Measurements from ENCODE around the gene EDEM1. TPM values are rescaled to one million over a fixed set of nuclear protein-coding genes. Genes with fewer than 3 reads are reported as not detected.

Gene EDEM1
- total and polyA plus RNA-seq, 2 donors (not counting 1 experiment from before 2014, with no cell fraction given): 58.3 to 167 TPM

DNA sequence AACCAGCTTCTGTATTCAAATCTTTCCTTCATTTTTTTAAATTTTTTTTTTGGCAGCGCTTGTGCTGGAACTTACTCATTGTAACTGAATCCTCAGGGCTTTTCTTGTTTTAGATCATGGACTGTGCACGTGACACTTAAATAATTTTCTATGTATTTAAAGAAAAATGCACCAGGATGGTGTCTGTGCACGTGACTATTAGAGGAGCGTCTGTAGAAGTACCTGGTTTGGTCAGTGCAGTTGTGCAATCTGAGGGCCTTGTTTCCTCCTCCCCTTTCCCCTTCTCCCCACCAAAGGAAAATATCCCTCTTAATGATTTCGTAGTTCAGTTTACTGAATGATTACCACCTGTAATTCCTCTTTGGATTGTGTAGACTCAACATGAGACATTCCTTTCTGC, 31.3 kb downstream of the EDEM1 start:
- CTCF ChIA-PET: no interaction called here
- TF ChIP-seq EZH2 (IDR thresholded peaks at IDR 0.05; ENCODE audit: borderline replicate concordance, insufficient read depth, low read depth, low read length, poor library complexity, severe bottlenecking): no peak
- TF ChIP-seq, protein P1, sequence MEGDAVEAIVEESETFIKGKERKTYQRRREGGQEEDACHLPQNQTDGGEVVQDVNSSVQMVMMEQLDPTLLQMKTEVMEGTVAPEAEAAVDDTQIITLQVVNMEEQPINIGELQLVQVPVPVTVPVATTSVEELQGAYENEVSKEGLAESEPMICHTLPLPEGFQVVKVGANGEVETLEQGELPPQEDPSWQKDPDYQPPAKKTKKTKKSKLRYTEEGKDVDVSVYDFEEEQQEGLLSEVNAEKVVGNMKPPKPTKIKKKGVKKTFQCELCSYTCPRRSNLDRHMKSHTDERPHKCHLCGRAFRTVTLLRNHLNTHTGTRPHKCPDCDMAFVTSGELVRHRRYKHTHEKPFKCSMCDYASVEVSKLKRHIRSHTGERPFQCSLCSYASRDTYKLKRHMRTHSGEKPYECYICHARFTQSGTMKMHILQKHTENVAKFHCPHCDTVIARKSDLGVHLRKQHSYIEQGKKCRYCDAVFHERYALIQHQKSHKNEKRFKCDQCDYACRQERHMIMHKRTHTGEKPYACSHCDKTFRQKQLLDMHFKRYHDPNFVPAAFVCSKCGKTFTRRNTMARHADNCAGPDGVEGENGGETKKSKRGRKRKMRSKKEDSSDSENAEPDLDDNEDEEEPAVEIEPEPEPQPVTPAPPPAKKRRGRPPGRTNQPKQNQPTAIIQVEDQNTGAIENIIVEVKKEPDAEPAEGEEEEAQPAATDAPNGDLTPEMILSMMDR (IDR thresholded peaks at IDR 0.05): no peak

DNA sequence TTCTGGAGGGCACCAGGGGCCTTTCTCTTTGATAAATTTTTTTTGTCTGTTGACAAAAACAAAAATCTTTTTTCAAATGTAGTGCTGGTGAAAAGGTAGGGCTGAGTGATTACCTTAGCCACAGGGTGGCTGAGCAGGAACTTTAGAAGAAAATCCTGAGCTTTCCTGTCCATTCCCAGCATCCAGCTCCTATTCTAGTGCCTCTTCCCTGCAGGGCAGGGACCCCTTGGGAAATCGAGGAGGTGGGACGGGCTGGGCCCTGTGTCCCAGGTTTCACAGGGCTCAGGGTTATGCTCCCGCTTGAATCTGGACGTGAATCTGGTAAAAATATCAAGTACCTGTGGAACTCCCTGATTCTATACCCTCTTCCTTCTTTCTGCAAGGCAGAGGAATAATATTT, 31.7 kb downstream of the EDEM1 start:
- no peak overlapping the region for H3K4me3 ChIP-seq (ENCODE audit: control extremely low read depth in 1 of 5, extremely low read depth in 1 of 5, insufficient read depth in 1 of 5, low read depth in 2 of 5, low read length in 4 of 5)
- no peak overlapping the region for H3K27ac Mint-ChIP-seq

More for the DNA sequence above, 31.3 kb downstream of the EDEM1 start:
- H3K27me3 ChIP-seq (replicated peaks in 1 of 4; ENCODE audit: control extremely low read depth in 1 of 4, control insufficient read depth in 3 of 4, insufficient read depth in 4 of 4, low read length in 3 of 4): no peaks in the 10 kb centered on the region
- no peaks in the 10 kb centered on the region for H3K4me1 ChIP-seq (ENCODE audit: control insufficient read depth in 2 of 2, insufficient read depth in 2 of 2, low read length in 2 of 2)
- WGBS (ENCODE audit: insufficient coverage): no CpG with 5 or more reads among the region's 5 CpGs
- Mint-ChIP-seq H3K27ac (no peak overlapping the region), H3K4me3 (no peak overlapping the region), H3K9me3 (ENCODE audit: insufficient read depth) (no peaks in the 10 kb centered on the region), H3K27me3 (no peaks in the 10 kb centered on the region), H3K4me1 (no peaks in the 10 kb centered on the region)
- ATAC-seq (ENCODE audit: low read depth) (no peak), DNase-seq (no peak)
- H3K9ac ChIP-seq (ENCODE audit: low read length): no peak overlapping the region
- peaks cover 7 to 61% of the 10 kb centered on the region in 2 experiments for H3K36me3 ChIP-seq (replicated peaks in 1 of 2; ENCODE audit: control extremely low read depth in 1 of 2, control insufficient read depth in 1 of 2, extremely low read depth in 1 of 2, insufficient read depth in 2 of 2, low read length in 1 of 2)
- H3K4me2 ChIP-seq (replicated peaks; ENCODE audit: low read depth, low read length, poor library complexity, severe bottlenecking): no peak overlapping the region
- POLR2A ChIA-PET: no interaction called here
- H4K20me1 ChIP-seq (ENCODE audit: control insufficient read depth, insufficient read depth, low read length, poor library complexity, severe bottlenecking): peaks cover 15% of the 10 kb centered on the region
- intact Hi-C loops (cut with micrococcal nuclease): no loop called here
- no peak overlapping the region for H3K27ac ChIP-seq (ENCODE audit: low read length in 2 of 2)
- H2AFZ ChIP-seq (ENCODE audit: insufficient read depth, low read depth, low read length, poor library complexity, severe bottlenecking): no peak overlapping the region
- H3K79me2 ChIP-seq (ENCODE audit: control insufficient read depth, insufficient read depth, low read length): no peaks in the 10 kb centered on the region
- no peaks in the 10 kb centered on the region for H3K9me3 ChIP-seq (ENCODE audit: control extremely low read depth in 1 of 3, control insufficient read depth in 2 of 3, insufficient read depth in 1 of 3, low read length in 2 of 3)
- H3K4me3 ChIP-seq (ENCODE audit: control extremely low read depth in 1 of 5, extremely low read depth in 1 of 5, insufficient read depth in 1 of 5, low read depth in 2 of 5, low read length in 4 of 5): no peak overlapping the region

More for the DNA sequence above, 31.7 kb downstream of the EDEM1 start:
- no peaks in the 10 kb centered on the region for H3K27me3 Mint-ChIP-seq
- Histone ChIP-seq H3K4me2 (replicated peaks; ENCODE audit: low read depth, low read length, poor library complexity, severe bottlenecking) (no peak overlapping the region), H2AFZ (ENCODE audit: insufficient read depth, low read depth, low read length, poor library complexity, severe bottlenecking) (no peak overlapping the region), H3K79me2 (ENCODE audit: control insufficient read depth, insufficient read depth, low read length) (no peaks in the 10 kb centered on the region), H3K36me3 (replicated peaks in 1 of 2; ENCODE audit: control extremely low read depth in 1 of 2, control insufficient read depth in 1 of 2, extremely low read depth in 1 of 2, insufficient read depth in 2 of 2, low read length in 1 of 2) (peaks cover 7 to 57% of the 10 kb centered on the region in 2 experiments), H3K27me3 (replicated peaks in 1 of 4; ENCODE audit: control extremely low read depth in 1 of 4, control insufficient read depth in 3 of 4, insufficient read depth in 4 of 4, low read length in 3 of 4) (no peaks in the 10 kb centered on the region), H4K20me1 (ENCODE audit: control insufficient read depth, insufficient read depth, low read length, poor library complexity, severe bottlenecking) (peaks cover 11% of the 10 kb centered on the region), H3K27ac (ENCODE audit: low read length in 2 of 2) (no peak overlapping the region), H3K4me1 (ENCODE audit: control insufficient read depth in 2 of 2, insufficient read depth in 2 of 2, low read length in 2 of 2) (no peaks in the 10 kb centered on the region), H3K9me3 (ENCODE audit: control extremely low read depth in 1 of 3, control insufficient read depth in 2 of 3, insufficient read depth in 1 of 3, low read length in 2 of 3) (no peaks in the 10 kb centered on the region), H3K9ac (ENCODE audit: low read length) (no peak overlapping the region)
- ATAC-seq (ENCODE audit: low read depth) (no peak), DNase-seq (no peak)
- H3K4me3 Mint-ChIP-seq: no peak overlapping the region
- ChIA-PET CTCF (no interaction called here), POLR2A (no interaction called here)
- 98% methylated on average over 4 of the region's 4 CpGs for WGBS (ENCODE audit: insufficient coverage)
- no peaks in the 10 kb centered on the region for H3K4me1 Mint-ChIP-seq
- H3K9me3 Mint-ChIP-seq (ENCODE audit: insufficient read depth): no peaks in the 10 kb centered on the region
- intact Hi-C loops (cut with micrococcal nuclease): no loop called here
- TF ChIP-seq EZH2 (IDR thresholded peaks at IDR 0.05; ENCODE audit: borderline replicate concordance, insufficient read depth, low read depth, low read length, poor library complexity, severe bottlenecking): no peak
- TF ChIP-seq, protein P1 (IDR thresholded peaks at IDR 0.05): no peak

Data from B cell (primary cell).